Stimulated activated CD8-positive, alpha-beta memory T cell treated with anti-CD3 and anti-CD28 coated beads, Interleukin-2, amount 100 ng/mL, for 1 hour (primary cell): ENCODE results near the gene SMCHD1.

Source experiments
- DNase-seq, 2 donors: peaks; one replicate each; pipeline ENCODE4 v3.0.0-alpha.2; 2020; ENCODE audit warnings: low read depth in 2 of 2

SMCHD1 gene

GRCh38 chr18:2655178-2655953 is at the start of gene SMCHD1:
TSS of gene SMCHD1 (plus strand) at chr18:2655726. CDS start at chr18:2656076, 350 bp downstream.
- peak; percentile 74 to 80 for DNase-seq

GRCh38 chr18:2606335-2606734 is 49.2 kb upstream of the SMCHD1 start:
- no peak for DNase-seq

GRCh38 chr18:2609604-2610003 is 45.9 kb upstream of the SMCHD1 start:
- DNase-seq = no peak

- DNase-seq = no peak
Observed at GRCh38 chr18:2610549-2610948, 45.0 kb upstream of the SMCHD1 start.

- no peak for DNase-seq
Observed at GRCh38 chr18:2612996-2613395, 42.5 kb upstream of the SMCHD1 start.

- DNase-seq = no peak
Observed at GRCh38 chr18:2617401-2617998, 38.0 kb upstream of the SMCHD1 start.

GRCh38 chr18:2618009-2618408 is 37.5 kb upstream of the SMCHD1 start:
- no peak for DNase-seq

- DNase-seq = no peak
Observed at GRCh38 chr18:2625217-2625616, 30.3 kb upstream of the SMCHD1 start.

GRCh38 chr18:2627821-2628276 is 27.7 kb upstream of the SMCHD1 start:
- DNase-seq = no peak

- DNase-seq = no peak
Observed at GRCh38 chr18:2629003-2629402, 26.5 kb upstream of the SMCHD1 start.

- no peak for DNase-seq
Observed at GRCh38 chr18:2635586-2635985, 19.9 kb upstream of the SMCHD1 start.

GRCh38 chr18:2636126-2636631 is 19.3 kb upstream of the SMCHD1 start:
- DNase-seq = no peak

- DNase-seq = no peak
Observed at GRCh38 chr18:2641638-2642037, 13.9 kb upstream of the SMCHD1 start.

GRCh38 chr18:2642771-2643170 is 12.8 kb upstream of the SMCHD1 start:
- DNase-seq = no peak

GRCh38 chr18:2644535-2644934 is 11.0 kb upstream of the SMCHD1 start:
- DNase-seq = no peak

GRCh38 chr18:2651981-2652380 is 3.5 kb upstream of the SMCHD1 start:
- no peak for DNase-seq

- no peak for DNase-seq
Observed at GRCh38 chr18:2653467-2653866, 2.1 kb upstream of the SMCHD1 start.

GRCh38 chr18:2654169-2654927 is 1.2 kb upstream of the SMCHD1 start:
- DNase-seq = no peak

GRCh38 chr18:2654928-2655177 is 673 bp upstream of the SMCHD1 start:
- DNase-seq = peak; percentile 66 to 73

GRCh38 chr18:2655954-2656236 is 369 bp downstream of the SMCHD1 start:
- no peak for DNase-seq

GRCh38 chr18:2656237-2656980 is 883 bp downstream of the SMCHD1 start:
- no peak for DNase-seq

GRCh38 chr18:2656981-2657512 is 1.5 kb downstream of the SMCHD1 start:
- no peak for DNase-seq
